Thoracic aorta (tissue), 2 donors: ENCODE data around the gene DNAH8. TPM values are rescaled to one million over a fixed set of nuclear protein-coding genes. Genes with fewer than 3 reads are reported as not detected.

Experiments used
- ATAC-seq: fragments of 150-250 bp; one replicate; pipeline ENCODE4 v1.8.0; 2017; ENCODE audit warnings: low read depth; ENCODE audit not compliant: insufficient number of reproducible peaks, low FRiP score
- DNase-seq: peaks from one replicate; pipeline ENCODE4 v3.0.0-alpha.2; 2020; ENCODE audit warnings: low spot score
- H3K27ac ChIP-seq, 2 donors: fragments of 200-600 bp; sonication (generic); 1 replicate in 1 of 2; 2 replicates in 1 of 2; pipeline ENCODE4 v1.5.1; 2016; ENCODE audit warnings: mild to moderate bottlenecking in 2 of 2, moderate library complexity in 2 of 2
- H3K27me3 ChIP-seq: fragments of 200-600 bp; sonication (generic); replicated peaks from 2 replicates; pipeline ENCODE4 v1.6.0; 2016; ENCODE audit warnings: mild to moderate bottlenecking; ENCODE audit not compliant: insufficient read depth
- H3K36me3 ChIP-seq: fragments of 200-600 bp; sonication (generic); one replicate; pipeline ENCODE4 v1.5.1; 2016
- H3K4me1 ChIP-seq, 2 donors: fragments of 200-600 bp; sonication (generic); 1 replicate in 1 of 2; 2 replicates in 1 of 2; pipeline versions ENCODE4 v1.5.1 to v1.6.0; 2016; ENCODE audit warnings: low read depth in 2 of 2, mild to moderate bottlenecking in 1 of 2; ENCODE audit not compliant: control insufficient read depth in 1 of 2
- H3K4me3 ChIP-seq: fragments of 200-600 bp; sonication (generic); 2 replicates; pipeline ENCODE4 v1.5.1; 2016; ENCODE audit warnings: mild to moderate bottlenecking
- H3K9me3 ChIP-seq: fragments of 200-600 bp; sonication (generic); 2 replicates; pipeline ENCODE4 v1.5.1; 2016
- total RNA-seq, 2 donors: library from RNA; depleted of rRNA; stranded (reverse); fragments of >200 nt; gene quantifications; one replicate each; pipeline versions ENCODE4 v1.1.0 to v1.2.3, GENCODE V29; 2016
- TF ChIP-seq, protein P1 (sequence below): fragments of 200-600 bp; sonication (generic); IDR thresholded peaks from one replicate; pipeline ENCODE4 v1.5.1; 2019; ENCODE audit warnings: antibody characterized with exemption

DNAH8 gene
- total RNA-seq, 2 donors from 2014 or later, result 0.14 TPM; not detected in 1

DNA sequence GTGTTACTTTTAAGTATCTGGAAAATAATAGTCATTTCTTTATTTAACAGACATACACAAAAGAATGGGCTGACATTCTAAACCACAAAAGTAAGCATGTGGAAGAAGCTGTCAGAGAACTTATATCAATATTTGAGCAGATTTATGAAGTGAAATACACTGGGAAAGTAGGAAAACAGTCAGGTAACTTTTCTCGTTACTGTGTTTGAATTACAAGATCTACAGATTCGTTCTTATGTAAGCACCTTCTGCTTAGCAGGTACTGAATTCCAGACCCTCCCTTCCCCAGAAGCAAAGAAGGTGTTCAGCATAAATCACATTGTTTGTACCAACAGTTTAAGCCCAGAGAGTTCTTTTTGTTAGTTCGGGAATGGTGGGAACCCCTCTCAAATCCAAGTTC, 88.0 kb downstream of the DNAH8 start:
- ATAC-seq, result no peak
- TF ChIP-seq, protein P1, sequence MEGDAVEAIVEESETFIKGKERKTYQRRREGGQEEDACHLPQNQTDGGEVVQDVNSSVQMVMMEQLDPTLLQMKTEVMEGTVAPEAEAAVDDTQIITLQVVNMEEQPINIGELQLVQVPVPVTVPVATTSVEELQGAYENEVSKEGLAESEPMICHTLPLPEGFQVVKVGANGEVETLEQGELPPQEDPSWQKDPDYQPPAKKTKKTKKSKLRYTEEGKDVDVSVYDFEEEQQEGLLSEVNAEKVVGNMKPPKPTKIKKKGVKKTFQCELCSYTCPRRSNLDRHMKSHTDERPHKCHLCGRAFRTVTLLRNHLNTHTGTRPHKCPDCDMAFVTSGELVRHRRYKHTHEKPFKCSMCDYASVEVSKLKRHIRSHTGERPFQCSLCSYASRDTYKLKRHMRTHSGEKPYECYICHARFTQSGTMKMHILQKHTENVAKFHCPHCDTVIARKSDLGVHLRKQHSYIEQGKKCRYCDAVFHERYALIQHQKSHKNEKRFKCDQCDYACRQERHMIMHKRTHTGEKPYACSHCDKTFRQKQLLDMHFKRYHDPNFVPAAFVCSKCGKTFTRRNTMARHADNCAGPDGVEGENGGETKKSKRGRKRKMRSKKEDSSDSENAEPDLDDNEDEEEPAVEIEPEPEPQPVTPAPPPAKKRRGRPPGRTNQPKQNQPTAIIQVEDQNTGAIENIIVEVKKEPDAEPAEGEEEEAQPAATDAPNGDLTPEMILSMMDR, result no peak
- Histone ChIP-seq H3K4me3 (no peak overlapping the region), H3K9me3 (no peaks in the 10 kb centered on the region), H3K36me3 (no peaks in the 10 kb centered on the region), H3K4me1 (no peaks in the 10 kb centered on the region), H3K27me3 (no peaks in the 10 kb centered on the region), H3K27ac (no peak overlapping the region)
- DNase-seq, result no peak

DNA sequence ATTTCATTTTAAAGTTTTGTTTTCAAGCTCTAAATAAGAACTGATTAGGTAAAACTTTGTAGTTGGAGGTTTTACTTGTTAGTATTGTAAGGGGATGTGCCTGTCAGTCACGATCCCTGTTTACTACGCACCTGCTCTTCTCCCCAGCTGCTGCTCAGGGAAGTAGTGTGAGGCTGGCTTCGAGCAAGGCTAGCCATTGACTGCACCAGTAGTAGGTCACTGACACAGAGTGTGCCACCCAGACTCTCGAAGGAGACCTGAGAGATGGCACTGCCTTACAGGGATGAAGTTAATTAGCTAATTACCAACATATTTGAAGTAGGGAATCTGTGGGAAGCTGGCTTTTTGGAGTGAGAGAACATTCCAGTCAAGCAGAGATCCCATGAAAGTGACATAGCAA, 89.2 kb downstream of the DNAH8 start:
- Histone ChIP-seq H3K4me3 (no peak overlapping the region), H3K27me3 (no peaks in the 10 kb centered on the region), H3K36me3 (no peaks in the 10 kb centered on the region), H3K27ac (no peak overlapping the region), H3K9me3 (no peaks in the 10 kb centered on the region), H3K4me1 (no peaks in the 10 kb centered on the region)
- ATAC-seq (no peak), DNase-seq (no peak)
- TF ChIP-seq, protein P1, result no peak

DNA sequence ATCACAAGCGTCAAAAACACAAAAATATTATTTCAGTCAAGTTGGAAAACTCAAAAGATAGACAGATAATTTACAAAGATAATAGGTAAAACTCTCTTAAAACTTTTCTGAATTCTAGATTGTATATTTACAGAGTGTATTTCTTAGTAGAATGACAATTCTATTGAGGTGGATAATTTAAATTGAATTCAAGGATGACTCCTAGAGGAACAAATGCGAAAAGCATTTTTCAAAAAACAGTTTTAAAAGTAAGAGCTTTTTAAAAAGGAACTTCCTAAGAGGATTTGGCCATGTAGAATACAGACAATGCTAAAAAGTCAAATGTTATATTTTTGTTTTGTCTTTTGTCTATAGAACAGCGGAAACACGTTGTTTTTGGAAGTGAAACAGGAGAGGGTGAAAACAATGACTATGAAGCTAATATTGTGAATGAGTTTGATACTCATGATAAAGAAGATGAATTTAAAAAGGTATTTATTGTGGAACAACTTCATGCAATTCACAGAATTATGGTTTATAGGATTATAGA, 90.1 kb downstream of the DNAH8 start:
- DNase-seq (no peak), ATAC-seq (no peak)
- Histone ChIP-seq H3K27ac (no peak overlapping the region), H3K36me3 (no peaks in the 10 kb centered on the region), H3K4me1 (no peaks in the 10 kb centered on the region), H3K27me3 (no peaks in the 10 kb centered on the region), H3K4me3 (no peak overlapping the region), H3K9me3 (no peaks in the 10 kb centered on the region)
- TF ChIP-seq, protein P1, result no peak

DNA sequence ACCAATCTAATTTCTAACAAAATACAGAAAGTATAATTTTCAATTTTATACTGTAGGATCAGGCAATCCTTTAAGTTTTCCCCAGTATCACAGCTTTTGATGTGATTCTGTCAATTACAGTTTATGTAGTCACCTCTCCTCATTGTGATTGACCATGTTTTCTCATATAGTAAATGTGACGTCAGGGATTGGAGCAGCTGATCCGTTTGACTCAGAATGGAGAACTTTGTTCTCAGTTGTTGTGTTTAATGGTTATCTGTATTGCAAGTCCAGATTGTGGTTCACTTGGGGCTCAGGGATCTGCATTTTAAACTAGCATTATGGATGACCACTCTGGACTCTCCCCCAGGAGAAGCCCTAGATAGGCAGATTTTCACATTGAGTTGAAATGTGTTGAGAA, 90.6 kb downstream of the DNAH8 start:
- H3K4me3 ChIP-seq, result no peak overlapping the region
- ATAC-seq (no peak), DNase-seq (no peak)
- TF ChIP-seq, protein P1, result no peak
- no peaks in the 10 kb centered on the region for H3K4me1 ChIP-seq
- no peak overlapping the region for H3K27ac ChIP-seq
- no peaks in the 10 kb centered on the region for H3K9me3 ChIP-seq
- no peaks in the 10 kb centered on the region for H3K27me3 ChIP-seq
- H3K36me3 ChIP-seq, result no peaks in the 10 kb centered on the region

DNA sequence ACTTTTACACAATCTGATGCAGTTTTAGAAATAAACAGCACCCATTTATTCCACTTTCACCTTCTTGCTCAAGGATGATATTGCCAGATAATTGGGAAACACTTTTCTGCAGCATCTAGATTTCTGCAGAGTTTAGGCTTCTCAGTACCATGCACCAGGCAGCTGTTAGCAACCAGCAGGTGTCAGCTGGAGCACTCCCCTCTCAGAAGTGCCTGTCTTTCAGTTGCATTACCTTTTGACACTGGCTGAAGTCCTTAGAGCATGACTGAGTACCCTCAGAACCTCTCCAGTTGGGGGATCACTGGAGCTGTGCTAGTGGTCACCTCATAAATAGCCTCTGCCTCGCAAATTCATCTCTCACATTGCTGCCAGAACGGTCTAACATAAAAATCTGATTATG, 91.2 kb downstream of the DNAH8 start:
- ATAC-seq, result no peak

More for the DNA sequence above, 91.2 kb downstream of the DNAH8 start:
- Histone ChIP-seq H3K36me3 (no peaks in the 10 kb centered on the region), H3K4me3 (no peak overlapping the region), H3K9me3 (no peaks in the 10 kb centered on the region), H3K27ac (no peak overlapping the region), H3K4me1 (no peaks in the 10 kb centered on the region), H3K27me3 (no peaks in the 10 kb centered on the region)
- no peak for DNase-seq
- TF ChIP-seq, protein P1, result no peak
